ENCODE data around the gene MAP4K4. TPM values are rescaled to one million over a fixed set of nuclear protein-coding genes. Genes with fewer than 3 reads are reported as not detected.

Gene MAP4K4
- total and polyA plus RNA-seq, 2 of the 13 experiments (the other 11 are each of a cell fraction or from before 2014, with no cell fraction given) = 105 to 264 TPM

- peak; percentile 89 for TF ChIP-seq ONECUT2 (CRISPR knock-in tag; IDR thresholded peaks at IDR 0.05)
- peak; percentile 80 for TF ChIP-seq GATAD2A (CRISPR knock-in tag; IDR thresholded peaks at IDR 0.05)
- TF ChIP-seq MYPOP (CRISPR knock-in tag; IDR thresholded peaks at IDR 0.05) = no peak
- no peak for TF ChIP-seq ZNF484 (CRISPR knock-in tag; IDR thresholded peaks at IDR 0.05; ENCODE audit: borderline replicate concordance, low read depth)
- 0 out of 2 replicates have a peak, but pooled peaks have one; percentile 19 for TF ChIP-seq ZMYM3 (CRISPR knock-in tag; IDR thresholded peaks at IDR 0.05)
- peak; percentile 39; the same call in 1 of the 2 replicates for TF ChIP-seq TBX3 (IDR thresholded peaks at IDR 0.05; ENCODE audit: borderline replicate concordance)
- TF ChIP-seq SOX13 (IDR thresholded peaks at IDR 0.05) = peak; percentile 26; the same call in 1 of the 2 replicates
- TF ChIP-seq SOX13 (CRISPR knock-in tag; conservative IDR thresholded peaks at IDR 0.05 in 1 of 2, IDR thresholded peaks at IDR 0.05 in 1 of 2) = peak in 1 of 2 experiments; percentile 72; a peak in 2 of 4 replicates
- no peak for TF ChIP-seq KDM5A (IDR thresholded peaks at IDR 0.05; ENCODE audit: borderline replicate concordance, low read length)
- no peak for TF ChIP-seq HMGXB3 (CRISPR knock-in tag; IDR thresholded peaks at IDR 0.05; ENCODE audit: borderline replicate concordance)
- 0 out of 2 replicates have a peak, but pooled peaks have one; percentile 11 for TF ChIP-seq KAT8 (CRISPR knock-in tag; IDR thresholded peaks at IDR 0.05)
- TF ChIP-seq PHF5A (CRISPR knock-in tag; IDR thresholded peaks at IDR 0.05; ENCODE audit: low read depth, unreplicated experiment) = peak; percentile 28
- 0 out of 2 replicates have a peak, but pooled peaks have one; percentile 29 for TF ChIP-seq ELF3 (CRISPR knock-in tag; IDR thresholded peaks at IDR 0.05)
- TF ChIP-seq MTA1 (CRISPR knock-in tag; IDR thresholded peaks at IDR 0.05; ENCODE audit: borderline replicate concordance) = peak; percentile 87
- TF ChIP-seq ZSCAN30 (CRISPR knock-in tag; IDR thresholded peaks at IDR 0.05) = no peak
- TF ChIP-seq RARA (CRISPR knock-in tag; IDR thresholded peaks at IDR 0.05) = peak; percentile 60
- no peak for TF ChIP-seq NFE2L2 (IDR thresholded peaks at IDR 0.05; ENCODE audit: low read length)
- no peak for TF ChIP-seq TERF1 (CRISPR knock-in tag; IDR thresholded peaks at IDR 0.05)
- TF ChIP-seq ZNF333 (CRISPR knock-in tag; IDR thresholded peaks at IDR 0.05; ENCODE audit: borderline replicate concordance) = no peak
- no peak for TF ChIP-seq ZBTB38 (CRISPR knock-in tag; IDR thresholded peaks at IDR 0.05)
- TF ChIP-seq ZNF839 (CRISPR knock-in tag; IDR thresholded peaks at IDR 0.05; ENCODE audit: borderline replicate concordance) = no peak
- 0 out of 2 replicates have a peak, but pooled peaks have one; percentile 53 for TF ChIP-seq WIZ (CRISPR knock-in tag; IDR thresholded peaks at IDR 0.05)
These were observed 41.6 kb upstream of the MAP4K4 start (continued) for GRCh38 chr2:101655702-101656422.
